SU-DHL-6 (cell line): Measurements from ENCODE around the gene ANO10.
"Not testable (repeated sequence)": the region's sequence is repeated elsewhere in the genome, so short reads cannot be mapped to it uniquely, and the experiment has no call there.

Experiments
- H2AFZ ChIP-seq: fragments of 200-600 bp; sonication (generic); 2 replicates; pipeline ENCODE4 v1.6.1; 2014; ENCODE audit warnings: low read depth, mild to moderate bottlenecking, moderate library complexity, mixed read lengths, antibody characterized with exemption, low read length; ENCODE audit not compliant: severe bottlenecking
- H3F3A ChIP-seq: fragments of 200-600 bp; shearing (Covaris generic); 2 replicates; pipeline ENCODE4 v1.6.0; 2016; ENCODE audit warnings: antibody characterized with exemption, mild to moderate bottlenecking; ENCODE audit not compliant: insufficient read depth
- H3K27ac ChIP-seq: fragments of 200-600 bp; sonication (generic); 2 replicates; pipeline ENCODE4 v1.5.1; 2016; ENCODE audit warnings: low read depth, mild to moderate bottlenecking, low read length, moderate library complexity, mixed read lengths
- H3K27me3 ChIP-seq: fragments of 200-600 bp; sonication (generic), shearing (Covaris generic); 2 replicates; pipeline ENCODE4 v1.6.0; 2014; ENCODE audit warnings: mild to moderate bottlenecking, low read length
- H3K36me3 ChIP-seq: fragments of 200-600 bp; sonication (generic); 2 replicates; pipeline ENCODE4 v1.6.1; 2014; ENCODE audit warnings: mild to moderate bottlenecking, low read length, mixed read lengths
- H3K4me2 ChIP-seq: fragments of 300-600, 200-600 bp; shearing (Covaris generic), sonication (generic); 2 replicates; pipeline ENCODE4 v1.6.0; 2014; ENCODE audit warnings: low read length, low read depth, mild to moderate bottlenecking; ENCODE audit not compliant: poor library complexity, severe bottlenecking
- H3K4me3 ChIP-seq: fragments of 200-600 bp; sonication (generic); 2 replicates; pipeline ENCODE4 v1.5.1; 2014; ENCODE audit warnings: antibody characterized with exemption, low read length, mild to moderate bottlenecking, mixed read lengths; ENCODE audit not compliant: insufficient read depth, poor library complexity, severe bottlenecking
- H3K79me2 ChIP-seq: fragments of 200-600 bp; sonication (generic); 2 replicates; pipeline ENCODE4 v1.6.1; 2014; ENCODE audit warnings: mild to moderate bottlenecking, low read length, moderate library complexity; ENCODE audit not compliant: insufficient read depth
- H3K9ac ChIP-seq: fragments of 200-600 bp; sonication (generic); 2 replicates; pipeline ENCODE4 v1.7.0; 2014; ENCODE audit warnings: mild to moderate bottlenecking, low read length
- H3K9me2 ChIP-seq: fragments of 200-600 bp; sonication (generic); replicated peaks from 2 replicates; pipeline ENCODE4 v1.6.1; 2014; ENCODE audit warnings: low read length; ENCODE audit not compliant: insufficient read depth
- H3K9me3 ChIP-seq: fragments of 200-600 bp; sonication (generic); 2 replicates; pipeline ENCODE4 v1.6.1; 2014; ENCODE audit warnings: low read length, mixed read lengths; ENCODE audit not compliant: insufficient read depth
- H4K20me1 ChIP-seq: fragments of 200-600 bp; sonication (generic); 2 replicates; pipeline ENCODE4 v1.6.1; 2014; ENCODE audit warnings: low read depth, mild to moderate bottlenecking, antibody characterized with exemption, low read length, moderate library complexity, mixed read lengths
- CTCF ChIP-seq: fragments of 200-600 bp; sonication (generic); IDR thresholded peaks from one replicate; pipeline ENCODE4 v1.5.1; 2017; ENCODE audit warnings: antibody characterized with exemption, mild to moderate bottlenecking, low read length, moderate library complexity; ENCODE audit not compliant: insufficient read depth, poor library complexity, severe bottlenecking
- EZH2phosphoT487 ChIP-seq: fragments of 200-600 bp; sonication (generic), shearing (Covaris generic); conservative IDR thresholded peaks from 2 replicates; pipeline ENCODE4 v1.6.1; 2018; ENCODE audit warnings: mild to moderate bottlenecking, antibody characterized with exemption, low read length, moderate library complexity, mixed read lengths

The ANO10 gene

GRCh38 chr3:43621656-43622432, at the start of gene ANO10:
Gene ANO10, minus strand, starts transcription at chr3:43622011. Its CDS starts 16,159 bp downstream, at chr3:43605852.
- Histone ChIP-seq H3K4me3 (peak within 1 kb of the TSS; percentile 62), H3F3A (peaks cover 4% of the 10 kb centered on the region), H3K36me3 (no peaks in the 10 kb centered on the region), H2AFZ (peak within 1 kb of the TSS; percentile 99), H3K9me3 (no peaks in the 10 kb centered on the region), H3K27ac (no peak within 1 kb of the TSS), H3K79me2 (no peaks in the 10 kb centered on the region), H3K27me3 (no peaks in the 10 kb centered on the region), H3K9me2 (no peaks in the 10 kb centered on the region), H3K9ac (peak within 1 kb of the TSS; percentile 65), H4K20me1 (no peaks in the 10 kb centered on the region), H3K4me2 (peak within 1 kb of the TSS; percentile 98)
- TF ChIP-seq EZH2phosphoT487 (no peak), CTCF (no peak)

- Histone ChIP-seq H3K4me2 (no peak overlapping the region), H3K4me3 (no peak overlapping the region), H3K27me3 (no peaks in the 10 kb centered on the region; the same call in 1 of the 2 replicates), H3K36me3 (no peaks in the 10 kb centered on the region), H3K9ac (no peak overlapping the region), H3K79me2 (no peaks in the 10 kb centered on the region), H3K27ac (no peak overlapping the region), H3K9me2 (no peaks in the 10 kb centered on the region), H3K9me3 (no peaks in the 10 kb centered on the region), H4K20me1 (no peaks in the 10 kb centered on the region), H2AFZ (no peak overlapping the region), H3F3A (no peaks in the 10 kb centered on the region)
- no peak for TF ChIP-seq CTCF
- TF ChIP-seq EZH2phosphoT487 = no peak
Measured at GRCh38 chr3:43670635-43671522, 49.1 kb upstream of the ANO10 start.

GRCh38 chr3:43665011-43665410, 43.2 kb upstream of the ANO10 start:
- not testable (repeated sequence) for H3K27me3 ChIP-seq, H3K9me2 ChIP-seq, H3F3A ChIP-seq, H4K20me1 ChIP-seq, H3K4me3 ChIP-seq, H3K27ac ChIP-seq, H2AFZ ChIP-seq, H3K4me2 ChIP-seq, H3K36me3 ChIP-seq, H3K9ac ChIP-seq, H3K79me2 ChIP-seq, H3K9me3 ChIP-seq

- H3K4me3 ChIP-seq, H2AFZ ChIP-seq, H3K27ac ChIP-seq, H3F3A ChIP-seq, H3K36me3 ChIP-seq, H3K27me3 ChIP-seq, H3K9me3 ChIP-seq, H3K4me2 ChIP-seq, H4K20me1 ChIP-seq, H3K9me2 ChIP-seq, H3K9ac ChIP-seq, H3K79me2 ChIP-seq: not testable (repeated sequence)
Measured at GRCh38 chr3:43661376-43661775, 39.6 kb upstream of the ANO10 start.
